ENCODE measurements around the gene LGALSL.

The LGALSL gene

DNA sequence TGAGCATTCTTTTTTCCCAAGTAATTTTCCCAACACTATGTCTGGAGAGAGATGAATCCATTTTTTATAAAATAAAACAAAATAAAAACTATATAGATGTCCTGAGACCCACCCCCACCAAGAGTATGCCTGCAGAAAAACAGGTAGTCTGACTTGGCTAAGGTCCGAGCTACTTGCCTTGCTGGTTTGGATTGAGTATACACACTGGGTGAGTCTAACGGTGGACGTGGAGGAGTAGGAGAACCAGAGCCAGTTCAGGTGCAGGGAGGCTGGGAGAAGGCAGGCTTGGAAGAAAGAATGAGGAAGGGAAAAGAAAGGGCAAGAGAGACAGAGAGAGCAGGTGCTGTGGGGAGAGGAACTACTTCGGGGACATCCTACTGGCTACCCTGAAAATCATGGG lies 48.9 kb downstream of the LGALSL start:
- DNase-seq: no peak

DNA sequence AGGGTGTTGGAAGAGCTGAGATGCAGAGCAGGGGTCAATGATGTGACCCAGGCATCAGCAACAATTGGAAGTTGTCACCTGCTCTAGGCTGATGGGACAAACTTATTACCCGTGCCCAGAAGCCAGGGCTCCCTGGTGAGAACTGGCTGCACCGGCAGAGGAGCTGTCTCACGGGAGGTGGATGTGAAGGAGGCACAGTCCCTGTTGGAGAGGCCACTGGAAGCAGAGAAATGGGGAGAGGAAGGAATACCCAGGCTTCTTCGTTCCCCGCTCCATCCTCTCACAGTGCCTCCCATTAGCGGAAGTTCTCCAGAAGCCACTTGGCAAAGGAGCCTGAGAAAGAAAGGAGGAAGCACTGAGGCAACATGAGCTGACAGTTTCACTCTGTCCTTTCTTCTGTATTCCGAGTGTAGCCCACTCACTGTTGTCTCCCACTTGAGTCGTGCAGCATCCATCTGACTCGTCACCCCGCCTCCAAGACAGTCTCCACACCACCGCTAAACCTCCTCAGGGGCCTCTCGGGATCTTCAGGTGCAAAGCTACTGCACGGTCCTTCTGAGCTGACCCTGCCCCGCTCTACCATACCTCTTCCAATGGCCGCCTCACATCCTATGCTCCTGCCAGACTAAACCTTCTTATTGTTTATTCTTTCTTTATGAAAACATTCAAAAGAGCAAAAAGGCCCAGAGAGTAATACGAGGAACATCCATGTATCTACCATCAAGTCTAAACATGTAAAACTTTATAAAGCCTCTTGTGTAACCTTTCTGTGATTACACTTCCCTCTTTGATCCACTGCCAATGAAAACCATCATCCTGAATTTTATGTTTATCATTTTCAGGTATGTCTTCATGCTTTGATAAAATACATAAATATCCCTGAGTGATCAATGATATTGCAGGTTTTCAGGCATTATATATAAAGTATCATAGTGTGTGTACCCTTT lies 51.1 kb downstream of the LGALSL start:
- DNase-seq: no peak

GRCh38 chr2:64506686-64507085 lies 52.7 kb downstream of the LGALSL start:
- DNase-seq: no peak
